SK-N-SH (cell line): Measurements from ENCODE around the gene MAMSTR. TPM values are rescaled to one million over a fixed set of nuclear protein-coding genes. Genes with fewer than 3 reads are reported as not detected.

Experiments
- CTCF ChIA-PET: fragments of 300-600, 350-600 bp; formaldehyde crosslinking; extraction: SDS; loops from one replicate; lab custom pipeline; 2021; lab: Yijun Ruan, JAX
- POLR2A ChIA-PET: fragments of 350-600 bp; sonication (Branson Sonifier 250); formaldehyde crosslinking; extraction: SDS; loops from one replicate; lab custom pipeline; 2020; ENCODE audit warnings: antibody characterized with exemption, inconsistent platforms; lab: Yijun Ruan, JAX
- DNase-seq: peaks from one replicate; pipeline ENCODE4 v3.0.0; 2012
- H2AFZ ChIP-seq: fragments of 200-600 bp; sonication (generic); 2 replicates; pipeline ENCODE4 v1.8.1; 2016; ENCODE audit warnings: antibody characterized with exemption, mild to moderate bottlenecking, low read depth
- H3F3A ChIP-seq: fragments of 200-600 bp; sonication (generic); replicated peaks from 2 replicates; pipeline ENCODE3; 2016; ENCODE audit warnings: antibody characterized with exemption, mild to moderate bottlenecking; ENCODE audit not compliant: insufficient read depth
- H3K27ac ChIP-seq, 2 experiments: fragments of 200-500 bp in 1 of 2; fragments of 200-600 bp in 1 of 2; sonication (Bioruptor generic) in 1 of 2; sonication (generic), shearing (Covaris generic) in 1 of 2; 2 replicates each; pipeline versions ENCODE4 v1.5.1 to v1.6.1; 2014 to 2016; ENCODE audit warnings: low read depth in 2 of 2, inconsistent platforms in 1 of 2, low read length in 1 of 2, mild to moderate bottlenecking in 1 of 2, mixed read lengths in 1 of 2
- H3K27me3 ChIP-seq: fragments of 200-600 bp; sonication (generic), shearing (Covaris generic); 2 replicates; pipeline ENCODE4 v1.6.1; 2016; ENCODE audit warnings: mixed run types; ENCODE audit not compliant: insufficient read depth
- H3K36me3 ChIP-seq, 2 experiments: fragments of 200-500 bp in 1 of 2; fragments of 200-600 bp in 1 of 2; sonication (Bioruptor generic) in 1 of 2; sonication (generic) in 1 of 2; replicated peaks in 1 of 2; 2 replicates each; pipeline versions ENCODE3 to v1.5.1; 2014 to 2016; ENCODE audit warnings: low read length in 1 of 2, mild to moderate bottlenecking in 1 of 2; ENCODE audit not compliant: insufficient read depth in 2 of 2, control insufficient read depth in 1 of 2
- H3K4me1 ChIP-seq, 2 experiments: fragments of 200-500 bp in 1 of 2; fragments of 200-600 bp in 1 of 2; sonication (Bioruptor generic) in 1 of 2; sonication (generic), shearing (Covaris generic) in 1 of 2; 2 replicates each; pipeline versions ENCODE4 v1.5.1 to v1.6.1; 2014 to 2016; ENCODE audit warnings: low read depth in 1 of 2, low read length in 1 of 2, mixed run types in 1 of 2; ENCODE audit not compliant: insufficient read depth in 2 of 2, control insufficient read depth in 1 of 2
- H3K4me2 ChIP-seq: fragments of 200-600 bp; sonication (generic), shearing (Covaris generic); 2 replicates; pipeline ENCODE4 v1.6.1; 2017; ENCODE audit warnings: mixed run types
- H3K4me3 ChIP-seq, 2 experiments: fragments of 200-500 bp in 1 of 2; fragments of 200-600 bp in 1 of 2; sonication (Bioruptor generic) in 1 of 2; sonication (generic), shearing (Covaris generic) in 1 of 2; 2 replicates each; pipeline versions ENCODE4 v1.5.1 to v1.8.1; 2014 to 2016; ENCODE audit warnings: low read depth in 2 of 2, inconsistent platforms in 1 of 2, low read length in 1 of 2, mild to moderate bottlenecking in 1 of 2, mixed read lengths in 1 of 2, moderate library complexity in 1 of 2
- H3K79me2 ChIP-seq: fragments of 200-600 bp; sonication (generic); 2 replicates; pipeline ENCODE4 v1.8.1; 2017; ENCODE audit warnings: mild to moderate bottlenecking; ENCODE audit not compliant: insufficient read depth
- H3K9ac ChIP-seq: fragments of 200-600 bp; sonication (generic); 2 replicates; pipeline ENCODE4 v1.6.1; 2017; ENCODE audit warnings: mixed run types
- H3K9me2 ChIP-seq: fragments of 200-600 bp; sonication (generic); 2 replicates; pipeline ENCODE4 v1.6.1; 2017; ENCODE audit warnings: mixed run types
- H3K9me3 ChIP-seq: fragments of 200-600 bp; sonication (generic); 2 replicates; pipeline ENCODE4 v1.6.1; 2017; ENCODE audit warnings: mixed run types, mild to moderate bottlenecking, moderate library complexity
- H4K20me1 ChIP-seq: fragments of 200-600 bp; sonication (generic); 2 replicates; pipeline ENCODE4 v1.6.1; 2017; ENCODE audit warnings: mild to moderate bottlenecking, mixed run types; ENCODE audit not compliant: insufficient read depth
- CHD2 ChIP-seq: fragments of 150-350 bp; IDR thresholded peaks from 2 replicates; pipeline ENCODE4 v1.6.1; 2018; ENCODE audit warnings: low read length; ENCODE audit not compliant: partially characterized antibody
- JUND ChIP-seq: IDR thresholded peaks from 2 replicates; pipeline ENCODE4 v1.4.0; 2012
- MXI1 ChIP-seq: IDR thresholded peaks from 2 replicates; pipeline ENCODE4 v1.6.1; 2012; ENCODE audit warnings: mild to moderate bottlenecking, low read depth, low read length, improper control_type of control experiment
- NFIC ChIP-seq: IDR thresholded peaks from 2 replicates; pipeline ENCODE4 v1.4.0; 2012; ENCODE audit warnings: borderline replicate concordance
- RAD21 ChIP-seq: IDR thresholded peaks from 2 replicates; pipeline ENCODE4 v1.6.1; 2012; ENCODE audit warnings: mild to moderate bottlenecking, low read length
- RFX5 ChIP-seq: IDR thresholded peaks from 2 replicates; pipeline ENCODE4 v1.6.1; 2012; ENCODE audit warnings: mild to moderate bottlenecking, improper control_type of control experiment, low read length
- RXRA ChIP-seq: IDR thresholded peaks from 2 replicates; pipeline ENCODE4 v1.4.0; 2012; ENCODE audit warnings: low read depth, mild to moderate bottlenecking, borderline replicate concordance
- SIN3A ChIP-seq: IDR thresholded peaks from 2 replicates; pipeline ENCODE4 v1.6.1; 2012; ENCODE audit warnings: low read depth, mild to moderate bottlenecking, low read length, moderate library complexity, borderline replicate concordance
- SMC3 ChIP-seq: IDR thresholded peaks from 2 replicates; pipeline ENCODE4 v1.6.1; 2012; ENCODE audit warnings: low read depth, low read length, improper control_type of control experiment
- TAF1 ChIP-seq: IDR thresholded peaks from 2 replicates; pipeline ENCODE4 v1.6.1; 2012; ENCODE audit warnings: low read depth, mild to moderate bottlenecking, low read length, moderate library complexity, borderline replicate concordance
- TCF12 ChIP-seq: IDR thresholded peaks from 2 replicates; pipeline ENCODE4 v1.4.0; 2012
- TEAD4 ChIP-seq: IDR thresholded peaks from 2 replicates; pipeline ENCODE4 v1.4.0; 2012; ENCODE audit warnings: mild to moderate bottlenecking, borderline replicate concordance; ENCODE audit not compliant: insufficient read depth
- YY1 ChIP-seq: IDR thresholded peaks from 2 replicates; pipeline ENCODE4 v1.4.0; 2012; ENCODE audit warnings: low read depth, mild to moderate bottlenecking
- WGBS: methylation state at CpG from one replicate; pipeline ENCODE4 v1.1.6; 2017; ENCODE audit warnings: low lambda C conversion rate; 5-methylcytosine and 5-hydroxymethylcytosine counted together
- polyA plus RNA-seq, 3 experiments: library from polyadenylated mRNA; depleted of rRNA; stranded (reverse); fragments of >200 nt; gene quantifications; 2 replicates each; pipeline ENCODE4 v1.2.3, GENCODE V29; 2012
- TF ChIP-seq, protein P1 (sequence below): fragments of 150-350 bp; IDR thresholded peaks from 2 replicates; pipeline ENCODE4 v1.6.1; 2017; ENCODE audit warnings: antibody characterized with exemption, low read length, low read depth, borderline replicate concordance
- TF ChIP-seq, protein P2 (sequence below): IDR thresholded peaks from 2 replicates; pipeline ENCODE4 v1.4.0; 2012; ENCODE audit warnings: low read depth
- TF ChIP-seq, protein P3 (sequence below): IDR thresholded peaks from 2 replicates; pipeline ENCODE4 v1.4.0; 2012; ENCODE audit warnings: low read depth, borderline replicate concordance

Gene MAMSTR
- polyA plus RNA-seq, 1 of the 3 experiments (the other 2 are of a cell fraction): 1.1 TPM

DNA sequence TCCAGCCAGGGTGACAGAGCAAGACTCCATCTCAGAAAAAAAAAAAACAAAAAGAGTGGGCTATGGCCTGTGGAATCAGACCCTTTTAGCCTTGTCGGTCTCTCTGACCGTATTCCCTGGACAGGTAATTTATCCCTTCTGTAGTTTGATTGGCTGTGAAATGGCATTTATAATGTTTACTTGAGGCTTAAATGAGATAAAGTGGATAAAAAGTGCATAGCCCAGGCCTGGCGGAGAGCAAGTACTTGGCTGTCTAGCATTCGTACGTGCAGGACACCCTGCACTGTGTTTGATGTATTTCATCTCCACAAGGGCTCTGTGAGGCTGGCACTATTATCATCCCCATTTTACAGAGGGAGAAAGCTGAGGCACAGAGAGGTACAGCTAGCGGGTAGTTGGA, 53.7 kb downstream of the MAMSTR start:
- no peak for TF ChIP-seq TCF12
- no peak for TF ChIP-seq RXRA
- TF ChIP-seq TEAD4: no peak
- TF ChIP-seq, protein P1, sequence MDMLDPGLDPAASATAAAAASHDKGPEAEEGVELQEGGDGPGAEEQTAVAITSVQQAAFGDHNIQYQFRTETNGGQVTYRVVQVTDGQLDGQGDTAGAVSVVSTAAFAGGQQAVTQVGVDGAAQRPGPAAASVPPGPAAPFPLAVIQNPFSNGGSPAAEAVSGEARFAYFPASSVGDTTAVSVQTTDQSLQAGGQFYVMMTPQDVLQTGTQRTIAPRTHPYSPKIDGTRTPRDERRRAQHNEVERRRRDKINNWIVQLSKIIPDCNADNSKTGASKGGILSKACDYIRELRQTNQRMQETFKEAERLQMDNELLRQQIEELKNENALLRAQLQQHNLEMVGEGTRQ: no peak
- TF ChIP-seq YY1: no peak
- no peak for TF ChIP-seq RAD21

DNA sequence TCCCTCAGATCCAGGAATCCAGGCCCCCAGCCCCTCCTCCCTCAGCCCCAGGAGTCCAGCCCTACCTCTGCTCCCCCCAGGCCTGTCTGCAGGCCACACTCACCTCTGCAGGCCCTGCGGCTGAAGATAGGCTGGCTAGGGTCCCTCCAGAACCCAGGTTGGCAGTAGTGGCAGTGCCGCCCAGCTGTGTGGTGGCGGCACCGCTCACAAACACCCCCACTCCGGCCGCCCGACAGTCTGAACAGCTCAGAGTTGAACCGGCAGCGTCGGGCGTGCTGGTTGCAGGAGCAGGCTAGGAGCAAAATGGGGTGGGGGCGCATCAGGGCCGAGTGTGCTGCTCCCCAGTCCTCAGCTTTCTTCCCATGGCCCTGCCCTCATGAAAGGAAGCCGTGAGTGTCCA, 55.0 kb downstream of the MAMSTR start:
- Histone ChIP-seq H3K36me3 (no peaks in the 10 kb centered on the region), H3K4me1 (peaks cover 0 to 2% of the 10 kb centered on the region in 2 experiments; a peak in 1 of 4 replicates), H4K20me1 (no peaks in the 10 kb centered on the region), H3K9me3 (no peaks in the 10 kb centered on the region), H3K27me3 (no peaks in the 10 kb centered on the region), H3K79me2 (no peaks in the 10 kb centered on the region), H3K4me2 (no peak overlapping the region), H3K9ac (no peak overlapping the region), H3K27ac (no peak overlapping the region), H3K9me2 (no peaks in the 10 kb centered on the region), H3F3A (no peaks in the 10 kb centered on the region), H2AFZ (no peak overlapping the region), H3K4me3 (no peak overlapping the region)
- no peak for TF ChIP-seq CHD2
- TF ChIP-seq SIN3A: no peak
- ChIA-PET POLR2A (no interaction called here), CTCF (interaction anchor here (0.6 to 1.1 kb wide), 4 partner anchors 10 to 555 kb away, joined by 3 to 4 read pairs (median 4); no protein-coding TSS in a partner anchor)
- no peak for DNase-seq
- 86% methylated on average over 14 of the region's 14 CpGs for WGBS

More for the DNA sequence above, 53.7 kb downstream of the MAMSTR start:
- Histone ChIP-seq H3K9me2 (no peaks in the 10 kb centered on the region), H3K79me2 (no peaks in the 10 kb centered on the region), H3K4me2 (no peak overlapping the region), H3F3A (no peaks in the 10 kb centered on the region), H3K36me3 (no peaks in the 10 kb centered on the region), H3K27me3 (no peaks in the 10 kb centered on the region), H3K9ac (no peak overlapping the region), H2AFZ (no peak overlapping the region), H3K27ac (no peak overlapping the region), H3K9me3 (no peaks in the 10 kb centered on the region), H3K4me1 (no peaks in the 10 kb centered on the region; a peak in 1 of 4 replicates), H3K4me3 (no peak overlapping the region), H4K20me1 (no peaks in the 10 kb centered on the region)
- 92% methylated on average over 6 of the region's 6 CpGs for WGBS
- ChIA-PET CTCF (interaction anchor here (1.1 to 1.5 kb wide), 3 partner anchors 9 to 123 kb away, joined by 3 to 4 read pairs (median 4); partner anchors contain the start of gene CA11), POLR2A (no interaction called here)
- no peak for DNase-seq

DNA sequence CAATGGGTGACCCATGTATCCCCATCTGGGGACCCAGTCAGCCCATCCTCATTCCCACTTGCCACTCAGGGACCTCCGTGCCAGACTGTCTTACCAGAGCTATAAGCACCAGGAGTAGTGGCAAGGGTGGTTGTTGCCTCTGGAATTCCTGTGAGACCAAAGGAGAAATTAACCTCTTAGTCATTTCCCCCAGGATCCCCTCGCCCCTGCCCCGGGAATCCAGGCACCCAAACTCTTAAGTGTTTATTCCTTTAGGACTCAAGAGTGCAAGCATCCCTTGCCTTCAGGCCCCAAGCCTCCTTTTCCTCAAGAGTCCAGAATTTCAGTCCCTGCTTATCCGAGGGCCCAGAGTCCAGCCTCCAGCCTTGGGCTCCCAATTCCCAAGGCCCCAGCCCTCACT, 55.9 kb downstream of the MAMSTR start:
- POLR2A ChIA-PET: no interaction called here
- H3K4me1 ChIP-seq: peaks cover 0 to 2% of the 10 kb centered on the region in 2 experiments; a peak in 1 of 4 replicates
- no peaks in the 10 kb centered on the region for H4K20me1 ChIP-seq
- DNase-seq: no peak
- H3K9ac ChIP-seq: no peak overlapping the region
- H3K4me2 ChIP-seq: no peak overlapping the region
- CTCF ChIA-PET: interaction anchor here (0.6 to 1.1 kb wide), 2 partner anchors 11 to 13 kb away, joined by 3 read pairs; no protein-coding TSS in a partner anchor
- no peak overlapping the region for H2AFZ ChIP-seq
- no peaks in the 10 kb centered on the region for H3K9me3 ChIP-seq
- TF ChIP-seq, protein P2, sequence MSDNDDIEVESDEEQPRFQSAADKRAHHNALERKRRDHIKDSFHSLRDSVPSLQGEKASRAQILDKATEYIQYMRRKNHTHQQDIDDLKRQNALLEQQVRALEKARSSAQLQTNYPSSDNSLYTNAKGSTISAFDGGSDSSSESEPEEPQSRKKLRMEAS: no peak
- TF ChIP-seq JUND (no peak), TAF1 (no peak), RXRA (no peak), MXI1 (no peak), YY1 (no peak), NFIC (no peak), RFX5 (no peak), SMC3 (no peak)
- TF ChIP-seq, protein P3, sequence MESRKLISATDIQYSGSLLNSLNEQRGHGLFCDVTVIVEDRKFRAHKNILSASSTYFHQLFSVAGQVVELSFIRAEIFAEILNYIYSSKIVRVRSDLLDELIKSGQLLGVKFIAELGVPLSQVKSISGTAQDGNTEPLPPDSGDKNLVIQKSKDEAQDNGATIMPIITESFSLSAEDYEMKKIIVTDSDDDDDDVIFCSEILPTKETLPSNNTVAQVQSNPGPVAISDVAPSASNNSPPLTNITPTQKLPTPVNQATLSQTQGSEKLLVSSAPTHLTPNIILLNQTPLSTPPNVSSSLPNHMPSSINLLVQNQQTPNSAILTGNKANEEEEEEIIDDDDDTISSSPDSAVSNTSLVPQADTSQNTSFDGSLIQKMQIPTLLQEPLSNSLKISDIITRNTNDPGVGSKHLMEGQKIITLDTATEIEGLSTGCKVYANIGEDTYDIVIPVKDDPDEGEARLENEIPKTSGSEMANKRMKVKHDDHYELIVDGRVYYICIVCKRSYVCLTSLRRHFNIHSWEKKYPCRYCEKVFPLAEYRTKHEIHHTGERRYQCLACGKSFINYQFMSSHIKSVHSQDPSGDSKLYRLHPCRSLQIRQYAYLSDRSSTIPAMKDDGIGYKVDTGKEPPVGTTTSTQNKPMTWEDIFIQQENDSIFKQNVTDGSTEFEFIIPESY: no peak
- no peaks in the 10 kb centered on the region for H3K36me3 ChIP-seq
- H3F3A ChIP-seq: no peaks in the 10 kb centered on the region
- no peaks in the 10 kb centered on the region for H3K9me2 ChIP-seq
- no peak overlapping the region for H3K27ac ChIP-seq
- WGBS: 74% methylated on average over 4 of the region's 4 CpGs
- no peak overlapping the region for H3K4me3 ChIP-seq
- H3K79me2 ChIP-seq: no peaks in the 10 kb centered on the region
- H3K27me3 ChIP-seq: no peaks in the 10 kb centered on the region
